Dendritic cell treated with granulocyte-macrophage colony-stimulating factor and Interleukin-4, amounts not matched to agents 40 ng/mL and 50 ng/mL, for 4 days (primary cell): ENCODE results near the gene GMDS.

Experiments used
- H3K27ac Mint-ChIP-seq: one replicate; pipeline ENCODE4 v1.8.0; 2022; ENCODE audit warnings: mild to moderate bottlenecking, mixed read lengths
- H3K27me3 Mint-ChIP-seq: one replicate; pipeline ENCODE4 v1.8.0; 2022; ENCODE audit warnings: mild to moderate bottlenecking, mixed read lengths
- H3K36me3 Mint-ChIP-seq: one replicate; pipeline ENCODE4 v1.8.0; 2022; ENCODE audit warnings: low read depth, mixed read lengths
- H3K4me1 Mint-ChIP-seq: one replicate; pipeline ENCODE4 v1.8.0; 2022; ENCODE audit warnings: low read depth, mixed read lengths
- H3K4me3 Mint-ChIP-seq: one replicate; pipeline ENCODE4 v1.8.0; 2022; ENCODE audit warnings: mild to moderate bottlenecking, moderate library complexity, mixed read lengths
- H3K9me3 Mint-ChIP-seq: one replicate; pipeline ENCODE4 v1.8.0; 2022; ENCODE audit warnings: mixed read lengths
- intact Hi-C: fragments of 100-400 bp; cut with micrococcal nuclease; formaldehyde crosslinking; loops from one replicate; pipeline ENCODE4 v1.15.0; 2022

The GMDS gene

GRCh38 chr6:2086326-2086965 lies 159.0 kb downstream of the GMDS start:
- no peak overlapping the region for H3K4me3 Mint-ChIP-seq
- intact Hi-C loops = no loop called here
- no peaks in the 10 kb centered on the region for H3K9me3 Mint-ChIP-seq
- no peaks in the 10 kb centered on the region for H3K4me1 Mint-ChIP-seq
- H3K27me3 Mint-ChIP-seq = no peaks in the 10 kb centered on the region
- H3K36me3 Mint-ChIP-seq = no peaks in the 10 kb centered on the region
- H3K27ac Mint-ChIP-seq = no peak overlapping the region

- H3K27ac Mint-ChIP-seq = no peak overlapping the region
- H3K9me3 Mint-ChIP-seq = peaks cover 1% of the 10 kb centered on the region
- no peaks in the 10 kb centered on the region for H3K4me1 Mint-ChIP-seq
These were observed 159.7 kb downstream of the GMDS start for GRCh38 chr6:2085657-2086056.

GRCh38 chr6:2081155-2082138 lies 164.0 kb downstream of the GMDS start:
- H3K4me3 Mint-ChIP-seq = no peak overlapping the region
- no peak overlapping the region for H3K27ac Mint-ChIP-seq
- no peaks in the 10 kb centered on the region for H3K4me1 Mint-ChIP-seq
- peaks cover 6% of the 10 kb centered on the region for H3K36me3 Mint-ChIP-seq
- intact Hi-C loops = no loop called here
- peaks cover 34% of the 10 kb centered on the region for H3K9me3 Mint-ChIP-seq
- no peaks in the 10 kb centered on the region for H3K27me3 Mint-ChIP-seq

More at GRCh38 chr6:2085657-2086056, 159.7 kb downstream of the GMDS start:
- intact Hi-C loops = no loop called here
- no peaks in the 10 kb centered on the region for H3K36me3 Mint-ChIP-seq
- H3K27me3 Mint-ChIP-seq = no peaks in the 10 kb centered on the region
- no peak overlapping the region for H3K4me3 Mint-ChIP-seq

- H3K36me3 Mint-ChIP-seq = peaks cover 6% of the 10 kb centered on the region
- no peak overlapping the region for H3K4me3 Mint-ChIP-seq
- no peaks in the 10 kb centered on the region for H3K27me3 Mint-ChIP-seq
- H3K4me1 Mint-ChIP-seq = no peaks in the 10 kb centered on the region
- intact Hi-C loops = no loop called here
- peaks cover 34% of the 10 kb centered on the region for H3K9me3 Mint-ChIP-seq
- no peak overlapping the region for H3K27ac Mint-ChIP-seq
These were observed 166.5 kb downstream of the GMDS start for GRCh38 chr6:2078888-2079287.

GRCh38 chr6:2077826-2078225 lies 167.6 kb downstream of the GMDS start:
- Mint-ChIP-seq H3K4me3 (no peak overlapping the region), H3K27me3 (no peaks in the 10 kb centered on the region), H3K36me3 (peaks cover 6% of the 10 kb centered on the region), H3K9me3 (peaks cover 34% of the 10 kb centered on the region), H3K4me1 (no peaks in the 10 kb centered on the region), H3K27ac (no peak overlapping the region)
- intact Hi-C loops = no loop called here

GRCh38 chr6:2073476-2073875 lies 171.9 kb downstream of the GMDS start:
- H3K27me3 Mint-ChIP-seq = no peaks in the 10 kb centered on the region
- no peaks in the 10 kb centered on the region for H3K4me1 Mint-ChIP-seq
- H3K4me3 Mint-ChIP-seq = no peak overlapping the region
- peaks cover 20% of the 10 kb centered on the region for H3K9me3 Mint-ChIP-seq
- intact Hi-C loops = no loop called here
- no peak overlapping the region for H3K27ac Mint-ChIP-seq
- H3K36me3 Mint-ChIP-seq = no peaks in the 10 kb centered on the region

- intact Hi-C loops = no loop called here
- H3K27me3 Mint-ChIP-seq = no peaks in the 10 kb centered on the region
- H3K36me3 Mint-ChIP-seq = no peaks in the 10 kb centered on the region
- H3K27ac Mint-ChIP-seq = no peak overlapping the region
- H3K9me3 Mint-ChIP-seq = peaks cover 10% of the 10 kb centered on the region
- no peak overlapping the region for H3K4me3 Mint-ChIP-seq
- no peaks in the 10 kb centered on the region for H3K4me1 Mint-ChIP-seq
These were observed 173.0 kb downstream of the GMDS start for GRCh38 chr6:2072453-2072852.

DNA sequence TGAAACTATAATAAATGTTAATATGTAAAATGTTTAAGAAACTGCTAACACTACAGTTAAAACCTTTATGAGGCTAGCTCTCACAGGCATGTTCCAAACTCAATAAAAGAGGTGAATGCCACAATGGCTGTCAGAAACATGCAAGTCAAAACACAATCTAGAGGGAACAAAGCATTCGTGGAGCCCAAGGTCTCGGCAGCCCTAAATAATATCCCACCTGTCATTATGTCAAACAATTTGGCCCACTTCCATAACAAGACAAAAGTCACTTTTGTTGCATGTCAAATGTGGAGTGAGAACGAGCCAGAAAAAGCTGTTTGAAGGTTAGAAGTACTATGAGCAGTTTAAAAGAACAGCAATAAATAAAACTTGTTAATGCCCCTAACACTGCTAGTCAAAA lies 181.9 kb downstream of the GMDS start:
- no peak overlapping the region for H3K27ac Mint-ChIP-seq
- H3K4me3 Mint-ChIP-seq = no peak overlapping the region
- intact Hi-C loops = no loop called here

DNA sequence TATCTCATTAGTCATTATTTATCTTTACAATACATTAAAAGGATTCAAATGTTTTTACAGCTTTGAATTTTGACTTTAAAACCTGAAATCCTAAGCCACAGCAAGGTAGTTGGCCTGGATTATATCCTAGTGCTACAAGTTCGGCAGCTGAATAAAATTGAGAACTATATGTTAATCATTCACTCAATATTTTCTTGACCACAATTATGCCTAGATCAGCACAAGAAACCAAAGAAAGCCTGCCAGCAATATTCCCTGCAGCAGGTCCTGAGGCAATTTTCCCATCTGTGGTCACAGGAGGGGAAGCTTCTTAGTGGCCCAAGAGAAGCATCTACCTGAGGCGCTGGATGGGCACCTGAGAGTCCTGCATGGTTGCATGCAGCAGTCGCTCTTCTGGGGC lies 183.5 kb downstream of the GMDS start:
- Mint-ChIP-seq H3K27me3 (no peaks in the 10 kb centered on the region), H3K4me3 (no peak overlapping the region), H3K4me1 (no peaks in the 10 kb centered on the region), H3K36me3 (no peaks in the 10 kb centered on the region), H3K9me3 (no peaks in the 10 kb centered on the region), H3K27ac (no peak overlapping the region)
- intact Hi-C loops = no loop called here

More for the DNA sequence above, 181.9 kb downstream of the GMDS start:
- Mint-ChIP-seq H3K27me3 (no peaks in the 10 kb centered on the region), H3K4me1 (no peaks in the 10 kb centered on the region), H3K9me3 (peaks cover 2% of the 10 kb centered on the region), H3K36me3 (no peaks in the 10 kb centered on the region)

DNA sequence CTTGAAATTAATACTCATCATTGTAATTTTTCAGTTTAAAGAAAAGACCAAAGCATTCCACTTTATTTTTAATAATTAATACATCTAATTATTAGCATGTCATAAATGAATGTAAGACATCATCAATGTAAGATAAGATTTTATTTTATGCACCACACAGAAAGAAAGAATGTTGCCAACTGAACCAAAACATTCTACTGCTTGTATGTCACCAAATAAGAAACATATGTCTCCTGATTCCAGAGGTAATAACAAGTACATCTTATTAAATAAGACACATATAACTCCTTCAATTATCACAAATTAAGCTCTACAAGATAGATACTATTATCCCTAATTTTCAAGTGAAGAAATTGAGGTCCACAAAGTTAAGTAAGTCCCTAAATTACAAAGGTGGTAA lies 189.5 kb downstream of the GMDS start:
- Mint-ChIP-seq H3K9me3 (no peaks in the 10 kb centered on the region), H3K4me3 (no peak overlapping the region), H3K36me3 (no peaks in the 10 kb centered on the region), H3K27ac (no peak overlapping the region), H3K27me3 (no peaks in the 10 kb centered on the region), H3K4me1 (no peaks in the 10 kb centered on the region)
- intact Hi-C loops = no loop called here

DNA sequence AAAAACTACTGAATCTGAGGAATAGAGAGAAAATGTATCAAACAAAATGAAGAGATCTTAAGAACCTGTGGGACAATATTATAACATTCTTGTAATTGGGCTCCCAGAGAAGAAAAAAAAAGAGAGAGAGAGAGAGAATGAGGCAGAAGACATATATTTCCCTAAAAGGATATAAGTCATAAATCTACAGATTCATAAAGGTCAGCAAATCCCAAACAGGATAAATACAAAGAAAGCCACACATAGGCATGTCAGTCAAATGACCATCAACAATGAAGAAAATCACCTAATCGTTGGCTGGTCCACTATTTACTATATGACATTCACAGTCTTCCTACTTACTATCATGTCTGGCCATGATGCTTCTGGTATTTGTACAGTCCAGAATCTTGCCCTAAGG lies 190.3 kb downstream of the GMDS start:
- no peaks in the 10 kb centered on the region for H3K36me3 Mint-ChIP-seq
- H3K4me1 Mint-ChIP-seq = no peaks in the 10 kb centered on the region

GRCh38 chr6:2054516-2055067 lies 190.8 kb downstream of the GMDS start:
- Mint-ChIP-seq H3K4me3 (no peak overlapping the region), H3K36me3 (no peaks in the 10 kb centered on the region), H3K9me3 (no peaks in the 10 kb centered on the region), H3K27ac (no peak overlapping the region), H3K27me3 (no peaks in the 10 kb centered on the region), H3K4me1 (no peaks in the 10 kb centered on the region)
- intact Hi-C loops = no loop called here

More for the DNA sequence above, 190.3 kb downstream of the GMDS start:
- Mint-ChIP-seq H3K27me3 (no peaks in the 10 kb centered on the region), H3K27ac (no peak overlapping the region), H3K4me3 (no peak overlapping the region), H3K9me3 (no peaks in the 10 kb centered on the region)
- intact Hi-C loops = no loop called here

DNA sequence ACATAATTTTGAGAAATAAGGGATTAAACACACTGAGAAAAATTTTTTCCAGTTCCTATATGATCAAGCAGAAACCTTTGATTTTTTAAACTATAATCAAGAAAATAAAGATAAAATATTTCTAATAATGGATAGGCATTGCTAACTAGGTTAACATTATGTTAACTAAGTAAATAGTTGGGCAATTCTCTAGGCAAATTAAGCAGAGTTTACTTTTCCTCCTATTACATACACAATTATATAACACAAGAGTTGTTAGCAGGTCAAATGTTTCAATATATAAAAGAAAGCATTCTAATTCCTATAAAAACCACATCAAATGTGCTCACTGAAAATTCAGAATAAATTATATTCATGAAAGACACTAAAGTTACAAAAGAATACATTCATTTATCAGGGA lies 191.7 kb downstream of the GMDS start:
- Mint-ChIP-seq H3K27ac (no peak overlapping the region), H3K9me3 (no peaks in the 10 kb centered on the region), H3K27me3 (no peaks in the 10 kb centered on the region), H3K36me3 (no peaks in the 10 kb centered on the region), H3K4me3 (no peak overlapping the region), H3K4me1 (no peaks in the 10 kb centered on the region)
- intact Hi-C loops = no loop called here

GRCh38 chr6:2047855-2048254 lies 197.6 kb downstream of the GMDS start:
- Mint-ChIP-seq H3K4me1 (no peaks in the 10 kb centered on the region), H3K36me3 (no peaks in the 10 kb centered on the region)
- intact Hi-C loops = no loop called here

More at GRCh38 chr6:2047855-2048254, 197.6 kb downstream of the GMDS start:
- Mint-ChIP-seq H3K4me3 (no peak overlapping the region), H3K9me3 (no peaks in the 10 kb centered on the region), H3K27me3 (no peaks in the 10 kb centered on the region), H3K27ac (no peak overlapping the region)
